Smooth muscle cell (in vitro differentiated cells): Measurements from ENCODE around the gene SQSTM1. TPM values are rescaled to one million over a fixed set of nuclear protein-coding genes. Genes with fewer than 3 reads are reported as not detected.

Experiments
- DNase-seq: peaks from one replicate; lab custom pipeline; 2025; ENCODE audit not compliant: unreplicated experiment; lab: John Stamatoyannopoulos, UW
- H2AFZ ChIP-seq: fragments of 200-600 bp; sonication (generic); 2 replicates; pipeline ENCODE4 v1.6.0; 2016; ENCODE audit warnings: antibody characterized with exemption, low read depth, mild to moderate bottlenecking
- H3F3A ChIP-seq: fragments of 200-600 bp; sonication (generic); 2 replicates; pipeline ENCODE4 v1.6.0; 2017; ENCODE audit warnings: antibody characterized with exemption, low read depth
- H3K27ac ChIP-seq: fragments of 200-600 bp; sonication (generic); 2 replicates; pipeline ENCODE4 v1.5.1; 2016; ENCODE audit warnings: low read depth, mild to moderate bottlenecking
- H3K27me3 ChIP-seq: fragments of 200-600 bp; sonication (generic); 2 replicates; pipeline ENCODE4 v1.6.1; 2016; ENCODE audit warnings: low read depth, mild to moderate bottlenecking
- H3K36me3 ChIP-seq: fragments of 200-600 bp; sonication (generic); 2 replicates; pipeline ENCODE4 v1.5.1; 2016; ENCODE audit warnings: low read depth
- H3K4me1 ChIP-seq: fragments of 200-600 bp; sonication (generic); 2 replicates; pipeline ENCODE4 v1.5.1; 2016; ENCODE audit warnings: low read depth
- H3K4me2 ChIP-seq: fragments of 200-600 bp; sonication (generic); 2 replicates; pipeline ENCODE4 v1.6.0; 2016; ENCODE audit warnings: mild to moderate bottlenecking
- H3K4me3 ChIP-seq: fragments of 200-600 bp; sonication (generic); 2 replicates; pipeline ENCODE4 v1.5.1; 2016; ENCODE audit warnings: mild to moderate bottlenecking
- H3K79me2 ChIP-seq: fragments of 200-600 bp; sonication (generic); 2 replicates; pipeline ENCODE4 v1.6.0; 2016; ENCODE audit warnings: low read depth, mild to moderate bottlenecking
- H3K9ac ChIP-seq: fragments of 200-600 bp; sonication (generic); 2 replicates; pipeline ENCODE4 v1.6.0; 2016; ENCODE audit warnings: low read depth
- H3K9me3 ChIP-seq: fragments of 200-600 bp; sonication (generic); replicated peaks from 2 replicates; pipeline ENCODE4 v1.5.1; 2016; ENCODE audit warnings: low read depth
- H4K20me1 ChIP-seq: fragments of 200-600 bp; sonication (generic); 2 replicates; pipeline ENCODE4 v1.6.0; 2016; ENCODE audit warnings: low read depth
- WGBS: methylation state at CpG from one replicate; pipeline ENCODE4 v1.1.7; 2016; ENCODE audit warnings: low lambda C conversion rate; 5-methylcytosine and 5-hydroxymethylcytosine counted together
- polyA plus RNA-seq: library from polyadenylated mRNA; unstranded; fragments of >200 nt; fragmentation: Nextera tagmentation; extraction: Ambion mirVana; gene quantifications from 2 replicates; pipeline ENCODE4 v1.2.1, GENCODE V29; 2016
- total RNA-seq: library from RNA; depleted of rRNA; stranded (reverse); fragments of >200 nt; gene quantifications from 2 replicates; pipeline ENCODE4 v1.2.3, GENCODE V29; 2014
- TF ChIP-seq, protein P1 (sequence below): fragments of 200-600 bp; sonication (generic); IDR thresholded peaks from 2 replicates; pipeline ENCODE4 v1.5.1; 2017; ENCODE audit warnings: borderline replicate concordance, mild to moderate bottlenecking, antibody characterized with exemption; ENCODE audit not compliant: insufficient read depth, poor library complexity, severe bottlenecking

SQSTM1 gene
- total and polyA plus RNA-seq, 2 experiments from 2014 or later = 114 to 159 TPM

- H3K4me1 ChIP-seq = no peaks in the 10 kb centered on the region
- H3K9ac ChIP-seq = no peak overlapping the region
- no peak overlapping the region for H3K4me2 ChIP-seq
- no peaks in the 10 kb centered on the region for H3K79me2 ChIP-seq
- TF ChIP-seq, protein P1, sequence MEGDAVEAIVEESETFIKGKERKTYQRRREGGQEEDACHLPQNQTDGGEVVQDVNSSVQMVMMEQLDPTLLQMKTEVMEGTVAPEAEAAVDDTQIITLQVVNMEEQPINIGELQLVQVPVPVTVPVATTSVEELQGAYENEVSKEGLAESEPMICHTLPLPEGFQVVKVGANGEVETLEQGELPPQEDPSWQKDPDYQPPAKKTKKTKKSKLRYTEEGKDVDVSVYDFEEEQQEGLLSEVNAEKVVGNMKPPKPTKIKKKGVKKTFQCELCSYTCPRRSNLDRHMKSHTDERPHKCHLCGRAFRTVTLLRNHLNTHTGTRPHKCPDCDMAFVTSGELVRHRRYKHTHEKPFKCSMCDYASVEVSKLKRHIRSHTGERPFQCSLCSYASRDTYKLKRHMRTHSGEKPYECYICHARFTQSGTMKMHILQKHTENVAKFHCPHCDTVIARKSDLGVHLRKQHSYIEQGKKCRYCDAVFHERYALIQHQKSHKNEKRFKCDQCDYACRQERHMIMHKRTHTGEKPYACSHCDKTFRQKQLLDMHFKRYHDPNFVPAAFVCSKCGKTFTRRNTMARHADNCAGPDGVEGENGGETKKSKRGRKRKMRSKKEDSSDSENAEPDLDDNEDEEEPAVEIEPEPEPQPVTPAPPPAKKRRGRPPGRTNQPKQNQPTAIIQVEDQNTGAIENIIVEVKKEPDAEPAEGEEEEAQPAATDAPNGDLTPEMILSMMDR = no peak
- no peaks in the 10 kb centered on the region for H3K9me3 ChIP-seq
- H3K27ac ChIP-seq = no peak overlapping the region
- no peaks in the 10 kb centered on the region for H3F3A ChIP-seq
- H3K4me3 ChIP-seq = no peak overlapping the region
- 97% methylated on average over 11 of the region's 11 CpGs for WGBS
- H3K36me3 ChIP-seq = no peaks in the 10 kb centered on the region
- H3K27me3 ChIP-seq = no peaks in the 10 kb centered on the region
- H4K20me1 ChIP-seq = no peaks in the 10 kb centered on the region
- H2AFZ ChIP-seq = no peak overlapping the region
- DNase-seq = no peak
These were observed 46.8 kb downstream of the SQSTM1 start for GRCh38 chr5:179867476-179867875.

- no peaks in the 10 kb centered on the region for H3F3A ChIP-seq
- WGBS = 96% methylated on average over 14 of the region's 14 CpGs
- no peak overlapping the region for H3K4me3 ChIP-seq
These were observed 47.8 kb downstream of the SQSTM1 start for GRCh38 chr5:179868541-179868940.

DNA sequence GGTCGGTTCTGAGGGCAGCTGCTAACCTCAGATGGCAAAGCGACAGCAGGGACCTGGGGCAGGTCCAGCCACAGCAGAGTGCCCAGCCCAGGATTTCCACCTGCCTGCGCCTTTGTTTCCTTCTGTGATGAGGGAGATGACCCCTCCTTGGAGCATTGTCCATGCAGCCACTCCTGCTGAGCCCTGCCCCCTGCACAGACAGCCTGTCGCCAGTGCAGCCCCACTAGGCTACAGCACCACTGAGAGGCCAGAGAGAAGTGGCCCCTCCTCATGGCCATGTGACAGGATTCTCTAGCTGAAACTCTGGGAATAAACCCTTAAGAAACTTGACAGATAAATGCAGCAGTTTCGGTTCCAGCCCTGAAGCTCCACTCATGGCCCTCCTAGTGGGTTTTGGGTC, 48.4 kb downstream of the SQSTM1 start:
- Histone ChIP-seq H3K4me3 (no peak overlapping the region), H3K27ac (no peak overlapping the region), H3K9me3 (no peaks in the 10 kb centered on the region), H3K79me2 (no peaks in the 10 kb centered on the region), H3K9ac (no peak overlapping the region), H3K4me2 (no peak overlapping the region), H3F3A (no peaks in the 10 kb centered on the region), H3K27me3 (no peaks in the 10 kb centered on the region), H3K4me1 (no peaks in the 10 kb centered on the region), H3K36me3 (no peaks in the 10 kb centered on the region), H2AFZ (no peak overlapping the region), H4K20me1 (no peaks in the 10 kb centered on the region)
- TF ChIP-seq, protein P1 = no peak
- DNase-seq = no peak
- 99% methylated on average over 5 of the region's 5 CpGs for WGBS

More at GRCh38 chr5:179868541-179868940, 47.8 kb downstream of the SQSTM1 start:
- H2AFZ ChIP-seq = no peak overlapping the region
- no peak overlapping the region for H3K27ac ChIP-seq
- H3K9ac ChIP-seq = no peak overlapping the region
- no peak for DNase-seq
- H3K36me3 ChIP-seq = no peaks in the 10 kb centered on the region
- H3K4me1 ChIP-seq = no peaks in the 10 kb centered on the region
- H3K9me3 ChIP-seq = no peaks in the 10 kb centered on the region
- TF ChIP-seq, protein P1 = no peak
- no peaks in the 10 kb centered on the region for H3K27me3 ChIP-seq
- no peaks in the 10 kb centered on the region for H3K79me2 ChIP-seq
- H4K20me1 ChIP-seq = no peaks in the 10 kb centered on the region
- no peak overlapping the region for H3K4me2 ChIP-seq

GRCh38 chr5:179869641-179870402, 49.1 kb downstream of the SQSTM1 start:
- Histone ChIP-seq H3K4me2 (no peak overlapping the region), H3K27ac (no peak overlapping the region), H4K20me1 (no peaks in the 10 kb centered on the region), H3K36me3 (no peaks in the 10 kb centered on the region), H3F3A (no peaks in the 10 kb centered on the region), H3K9me3 (no peaks in the 10 kb centered on the region), H3K4me3 (no peak overlapping the region), H2AFZ (no peak overlapping the region), H3K27me3 (no peaks in the 10 kb centered on the region), H3K9ac (no peak overlapping the region), H3K4me1 (no peaks in the 10 kb centered on the region), H3K79me2 (no peaks in the 10 kb centered on the region)
- no peak for DNase-seq
- TF ChIP-seq, protein P1 = no peak
- 96% methylated on average over 16 of the region's 16 CpGs for WGBS
